HepG2 (cell line): Measurements from ENCODE around the gene SPRYD3. TPM values are rescaled to one million over a fixed set of nuclear protein-coding genes. Genes with fewer than 3 reads are reported as not detected.
A peak's percentile ranks its signal among the peaks of the same experiment; 100 is the strongest.

Source experiments
- CCDC6 ChIP-seq: sonication (generic); formaldehyde crosslinking; IDR thresholded peaks from 2 replicates; pipeline ENCODE4 v1.8.1; 2022; ENCODE audit warnings: mild to moderate bottlenecking, missing genetic modification reagents, moderate library complexity
- FOSL2 ChIP-seq: sonication (generic); formaldehyde crosslinking; IDR thresholded peaks from 2 replicates; pipeline ENCODE4 v1.4.0; 2020; ENCODE audit warnings: missing genetic modification reagents
- IKZF4 ChIP-seq: sonication (generic); formaldehyde crosslinking; IDR thresholded peaks from 2 replicates; pipeline ENCODE4 v1.5.1; 2020; ENCODE audit warnings: borderline replicate concordance, mild to moderate bottlenecking, low read depth, missing genetic modification reagents; ENCODE audit errors: not compliant biosample characterization
- JARID2 ChIP-seq: sonication (generic); formaldehyde crosslinking; IDR thresholded peaks from 2 replicates; pipeline ENCODE4 v1.8.1; 2023; ENCODE audit warnings: missing genetic modification reagents, inconsistent platforms; ENCODE audit not compliant: insufficient replicate concordance
- LRRFIP1 ChIP-seq: sonication (generic); formaldehyde crosslinking; conservative IDR thresholded peaks from 2 replicates; pipeline ENCODE4 v1.4.0; 2020; ENCODE audit warnings: missing genetic modification reagents
- NKX3-1 ChIP-seq: sonication (generic); formaldehyde crosslinking; IDR thresholded peaks from 2 replicates; pipeline ENCODE4 v1.5.0; 2020; ENCODE audit warnings: missing genetic modification reagents
- PHF8 ChIP-seq: sonication (generic); formaldehyde crosslinking; IDR thresholded peaks from 2 replicates; pipeline ENCODE4 v1.5.0; 2020; ENCODE audit warnings: missing genetic modification reagents
- ZFYVE20 ChIP-seq: sonication (generic); formaldehyde crosslinking; IDR thresholded peaks from 2 replicates; pipeline ENCODE4 v1.8.0; 2023; ENCODE audit warnings: low read depth, mild to moderate bottlenecking, moderate library complexity, missing genetic modification reagents, borderline replicate concordance
- ZNF318 ChIP-seq: sonication (generic); formaldehyde crosslinking; IDR thresholded peaks from 2 replicates; pipeline ENCODE4 v1.4.0; 2020; ENCODE audit warnings: mild to moderate bottlenecking, missing genetic modification reagents
- ZNF574 ChIP-seq: sonication (generic); formaldehyde crosslinking; IDR thresholded peaks from 2 replicates; pipeline ENCODE4 v1.4.0; 2020; ENCODE audit warnings: missing genetic modification reagents
- polyA plus RNA-seq, 8 experiments: library from polyadenylated mRNA; depleted of rRNA in 3 of 8; stranded (reverse) in 7 of 8; unstranded in 1 of 8; fragments of >200 nt; fragmentation: Illumina TruSeq in 4 of 8; extraction: Trizol in 4 of 8; gene quantifications; 2 replicates each; pipeline versions ENCODE4 v1.2.1 to v1.2.3, GENCODE V29; 2011 to 2016; ENCODE audit warnings: low read depth in 4 of 8, missing spikeins in 1 of 8, mixed read lengths in 1 of 8; ENCODE audit not compliant: insufficient read depth in 1 of 8
- total RNA-seq, 5 experiments: library from RNA; depleted of rRNA; stranded (reverse); fragments of >200 nt; fragmentation: Illumina TruSeq; extraction: Trizol; gene quantifications; 2 replicates each; pipeline ENCODE4 v1.2.3, GENCODE V29; 2016; ENCODE audit warnings: low read depth in 1 of 5

The SPRYD3 gene
- total and polyA plus RNA-seq, 2 of the 13 experiments (the other 11 are each of a cell fraction or from before 2014, with no cell fraction given) = 9.0 to 9.2 TPM

GRCh38 chr12:53044052-53044581 lies 35.1 kb downstream of the SPRYD3 start (continued):
- 0 out of 2 replicates have a peak, but pooled peaks have one; percentile 20 for TF ChIP-seq ZNF574
- TF ChIP-seq NKX3-1 (CRISPR knock-in tag) = no peak
- 0 out of 2 replicates have a peak, but pooled peaks have one; percentile 30 for TF ChIP-seq CCDC6 (CRISPR knock-in tag)
- no peak for TF ChIP-seq IKZF4 (CRISPR knock-in tag)
- no peak for TF ChIP-seq JARID2
- TF ChIP-seq ZFYVE20 (CRISPR knock-in tag) = no peak
- no peak for TF ChIP-seq LRRFIP1
- peak; percentile 21; the same call in 1 of the 2 replicates for TF ChIP-seq PHF8 (CRISPR knock-in tag)
- 0 out of 2 replicates have a peak, but pooled peaks have one; percentile 73 for TF ChIP-seq ZNF318 (CRISPR knock-in tag)
- no peak for TF ChIP-seq FOSL2 (CRISPR knock-in tag)
